ENCODE data around the gene TOB2.
"Not testable (repeated sequence)": the region's sequence is repeated elsewhere in the genome, so short reads cannot be mapped to it uniquely, and the experiment has no call there.

The TOB2 gene

DNA sequence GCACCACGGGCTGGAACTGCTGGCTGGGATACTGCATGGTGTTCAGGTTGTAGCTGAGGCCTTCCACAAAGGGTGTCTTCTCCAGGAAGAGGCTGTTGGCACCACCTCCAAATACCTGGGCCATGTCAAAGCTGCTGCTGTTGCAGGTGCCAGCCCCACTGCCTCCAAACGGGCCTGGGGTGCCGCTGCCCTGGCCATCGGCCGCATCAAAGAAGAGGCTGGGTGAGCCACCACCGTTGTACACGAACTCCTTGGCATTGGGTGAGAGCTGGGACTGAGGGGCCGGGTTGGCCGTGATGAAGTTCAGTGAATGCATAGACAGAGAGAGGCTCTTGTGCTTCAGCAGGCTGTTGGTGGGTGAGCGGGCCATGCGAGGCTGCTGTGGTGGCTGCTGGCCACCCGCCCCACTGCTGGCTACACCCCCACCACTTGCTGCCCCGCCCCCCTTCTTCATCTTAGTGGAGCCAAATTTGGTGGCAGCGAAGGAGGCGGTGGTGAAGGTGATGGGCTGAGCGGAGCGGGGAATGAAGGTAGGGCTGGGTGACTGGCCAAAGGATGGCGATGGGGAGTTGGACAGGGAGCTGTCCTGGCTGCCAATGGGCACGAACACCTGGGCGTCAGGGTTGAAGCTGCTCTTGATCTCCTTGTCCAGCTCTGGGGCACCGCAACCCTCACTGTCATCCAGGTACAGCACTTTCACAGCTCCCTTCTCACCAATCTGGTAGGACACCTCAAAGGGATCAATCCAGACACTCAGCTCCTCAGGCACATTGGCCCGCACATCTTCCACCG lies 10.1 kb downstream of the TOB2 start:
- FAIRE-seq (no peak), DNase-seq (ENCODE audit: insufficient read length) (no peak)
- TF ChIP-seq POLR2A (IDR thresholded peaks at IDR 0.05; ENCODE audit: low read depth, low read length) (no peak), TAF1 (IDR thresholded peaks at IDR 0.05; ENCODE audit: borderline replicate concordance, low read depth, low read length) (no peak), POLR2AphosphoS5 (IDR thresholded peaks at IDR 0.05; ENCODE audit: low read depth, low read length) (no peak)

DNA sequence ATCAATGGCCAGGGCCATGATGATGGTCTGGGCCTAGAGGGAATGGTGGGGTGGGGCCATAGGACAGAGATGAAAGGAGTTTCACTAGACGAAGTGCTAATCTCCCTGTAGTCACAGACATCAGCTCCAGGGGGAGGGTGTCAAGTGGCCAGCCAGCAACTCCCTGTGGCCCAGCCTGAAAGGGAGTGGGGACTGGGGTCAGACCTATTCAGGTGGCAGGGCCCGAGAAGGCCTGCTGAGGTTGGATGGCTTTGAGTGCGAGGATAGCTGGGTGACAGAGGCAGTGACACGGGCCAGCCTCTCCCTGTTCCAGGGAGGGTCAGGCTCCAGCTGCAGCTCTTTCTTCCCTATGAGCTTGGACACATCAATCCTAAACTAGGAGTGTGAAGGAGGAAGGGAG lies 11.0 kb downstream of the TOB2 start:
- DNase-seq (ENCODE audit: insufficient read length), result no peak
- FAIRE-seq, result no peak
- TF ChIP-seq POLR2AphosphoS5 (IDR thresholded peaks at IDR 0.05; ENCODE audit: low read depth, low read length), result no peak
- no peak for TF ChIP-seq TAF1 (IDR thresholded peaks at IDR 0.05; ENCODE audit: borderline replicate concordance, low read depth, low read length)
- TF ChIP-seq POLR2A (IDR thresholded peaks at IDR 0.05; ENCODE audit: low read depth, low read length), result no peak

- not testable (repeated sequence) for DNase-seq (ENCODE audit: insufficient read length); FAIRE-seq
Measured at GRCh38 chr22:41434361-41435003, 12.1 kb downstream of the TOB2 start.

GRCh38 chr22:41433480-41433879 lies 13.1 kb downstream of the TOB2 start:
- DNase-seq (ENCODE audit: insufficient read length); FAIRE-seq: not testable (repeated sequence)

DNA sequence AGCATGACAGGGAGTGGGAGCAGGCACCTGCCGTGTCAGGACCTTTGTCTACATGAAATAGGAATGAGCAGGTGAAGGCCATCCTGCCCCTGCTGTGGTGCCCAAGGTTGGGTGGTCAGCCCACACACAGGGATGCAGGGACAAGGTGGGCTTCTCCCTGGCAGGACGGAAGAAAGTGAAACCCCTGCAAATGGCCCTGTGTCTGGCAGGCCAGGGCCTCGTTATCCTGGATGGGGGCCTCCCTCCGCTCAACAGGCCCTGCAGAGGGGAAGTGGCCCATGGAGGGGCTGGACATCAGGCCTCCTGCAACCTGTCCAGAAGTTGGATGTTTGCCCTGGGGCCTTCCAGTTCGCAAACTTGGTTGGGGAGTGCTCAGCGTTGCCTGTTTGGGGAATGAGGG lies 14.9 kb downstream of the TOB2 start:
- TF ChIP-seq POLR2AphosphoS5 (IDR thresholded peaks at IDR 0.05; ENCODE audit: low read depth, low read length), result no peak
- no peak for TF ChIP-seq TAF1 (IDR thresholded peaks at IDR 0.05; ENCODE audit: borderline replicate concordance, low read depth, low read length)
- TF ChIP-seq POLR2A (IDR thresholded peaks at IDR 0.05; ENCODE audit: low read depth, low read length), result no peak
- FAIRE-seq (no peak), DNase-seq (ENCODE audit: insufficient read length) (no peak)

GRCh38 chr22:41429951-41430332 lies 16.7 kb downstream of the TOB2 start:
- DNase-seq (ENCODE audit: insufficient read length) (no peak), FAIRE-seq (no peak)
- TF ChIP-seq TAF1 (IDR thresholded peaks at IDR 0.05; ENCODE audit: borderline replicate concordance, low read depth, low read length) (no peak), POLR2AphosphoS5 (IDR thresholded peaks at IDR 0.05; ENCODE audit: low read depth, low read length) (no peak), POLR2A (IDR thresholded peaks at IDR 0.05; ENCODE audit: low read depth, low read length) (no peak)

GRCh38 chr22:41429232-41429950 lies 17.2 kb downstream of the TOB2 start:
- TF ChIP-seq TAF1 (IDR thresholded peaks at IDR 0.05; ENCODE audit: borderline replicate concordance, low read depth, low read length) (no peak), POLR2A (IDR thresholded peaks at IDR 0.05; ENCODE audit: low read depth, low read length) (no peak), POLR2AphosphoS5 (IDR thresholded peaks at IDR 0.05; ENCODE audit: low read depth, low read length) (no peak)
- DNase-seq (ENCODE audit: insufficient read length) (no peak), FAIRE-seq (no peak)

- TF ChIP-seq POLR2AphosphoS5 (IDR thresholded peaks at IDR 0.05; ENCODE audit: low read depth, low read length) (no peak), TAF1 (IDR thresholded peaks at IDR 0.05; ENCODE audit: borderline replicate concordance, low read depth, low read length) (no peak), POLR2A (IDR thresholded peaks at IDR 0.05; ENCODE audit: low read depth, low read length) (no peak)
- DNase-seq (ENCODE audit: insufficient read length) (no peak), FAIRE-seq (no peak)
Measured at GRCh38 chr22:41425660-41426365, 20.8 kb downstream of the TOB2 start.

DNA sequence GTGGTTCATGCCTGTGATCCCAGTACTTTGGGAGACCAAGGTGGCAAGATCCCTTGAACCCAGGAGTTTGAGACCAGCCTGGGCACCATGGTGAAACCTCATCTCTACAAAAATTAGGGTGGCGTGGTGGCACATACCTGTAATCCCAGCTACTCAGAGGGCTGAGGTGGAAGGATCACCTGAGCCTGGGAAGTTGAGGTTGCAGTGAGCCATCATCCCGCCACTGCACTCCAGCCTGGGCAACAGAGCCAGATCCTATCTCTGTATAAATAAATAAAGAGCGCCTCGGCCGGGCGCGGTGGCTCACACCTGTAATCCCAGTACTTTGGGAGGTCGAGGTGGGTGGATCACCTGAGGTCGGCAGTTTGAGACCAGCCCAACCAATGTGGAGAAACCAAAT lies 27.9 kb downstream of the TOB2 start:
- FAIRE-seq (no peak), DNase-seq (ENCODE audit: insufficient read length) (no peak)
- TF ChIP-seq POLR2A (IDR thresholded peaks at IDR 0.05; ENCODE audit: low read depth, low read length) (no peak), POLR2AphosphoS5 (IDR thresholded peaks at IDR 0.05; ENCODE audit: low read depth, low read length) (no peak), TAF1 (IDR thresholded peaks at IDR 0.05; ENCODE audit: borderline replicate concordance, low read depth, low read length) (no peak)

DNA sequence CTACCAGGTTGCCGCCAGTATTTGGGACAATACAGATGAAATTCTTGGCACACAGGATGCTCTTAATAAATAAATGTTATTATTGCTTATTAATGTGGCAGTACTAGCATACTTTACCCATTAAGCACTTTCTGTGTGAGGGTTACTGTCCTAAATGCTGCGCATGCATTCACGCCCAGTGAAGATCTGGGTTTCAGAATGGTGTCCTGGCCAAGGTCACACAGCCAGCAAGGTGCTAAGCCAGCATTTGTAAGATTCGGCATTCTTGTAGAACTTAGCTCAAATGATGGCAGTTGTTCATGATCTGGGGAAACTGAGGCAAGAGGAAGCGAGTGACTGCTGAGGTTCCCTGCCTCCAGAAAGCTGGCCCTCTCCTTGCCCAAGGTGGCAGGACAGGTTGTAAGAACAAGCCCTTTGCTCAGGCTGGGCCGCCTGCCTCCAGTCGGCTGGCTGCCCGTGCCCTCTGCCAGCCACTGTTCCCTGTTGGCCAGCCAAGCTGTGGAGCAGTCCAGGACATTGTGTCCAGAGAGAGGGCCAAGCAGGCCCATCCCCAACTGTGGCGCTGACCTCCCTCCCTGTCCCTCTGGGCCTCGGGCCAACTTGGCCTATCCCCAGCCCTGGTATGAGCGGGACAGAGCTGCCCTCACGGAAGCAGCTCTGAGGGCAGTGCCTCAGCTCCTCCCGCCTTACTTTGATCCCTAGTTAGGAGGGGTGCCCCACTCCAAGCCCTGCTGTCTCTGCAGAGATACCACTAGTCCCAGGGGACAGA lies 28.8 kb downstream of the TOB2 start:
- TF ChIP-seq POLR2AphosphoS5 (IDR thresholded peaks at IDR 0.05; ENCODE audit: low read depth, low read length) (no peak), TAF1 (IDR thresholded peaks at IDR 0.05; ENCODE audit: borderline replicate concordance, low read depth, low read length) (no peak), POLR2A (IDR thresholded peaks at IDR 0.05; ENCODE audit: low read depth, low read length) (no peak)
- DNase-seq (ENCODE audit: insufficient read length), result no peak
- FAIRE-seq, result no peak

GRCh38 chr22:41415554-41415953 lies 31.0 kb downstream of the TOB2 start:
- no peak for TF ChIP-seq TAF1 (IDR thresholded peaks at IDR 0.05; ENCODE audit: borderline replicate concordance, low read depth, low read length)
- no peak for TF ChIP-seq POLR2AphosphoS5 (IDR thresholded peaks at IDR 0.05; ENCODE audit: low read depth, low read length)
- no peak for TF ChIP-seq POLR2A (IDR thresholded peaks at IDR 0.05; ENCODE audit: low read depth, low read length)
- FAIRE-seq, result no peak
- no peak for DNase-seq (ENCODE audit: insufficient read length)
